HG02610 (cell line): ENCODE measurements around the gene IFIT2.
"Not testable (repeated sequence)": the region's sequence is repeated elsewhere in the genome, so short reads cannot be mapped to it uniquely, and the experiment has no call there.

Source experiments
- ATAC-seq: cut with Tn5 transposase; IDR thresholded peaks from one replicate; pipeline ENCODE4 v1.9.1; 2021; ENCODE audit warnings: mild to moderate bottlenecking, moderate library complexity; ENCODE audit not compliant: unreplicated experiment

Gene IFIT2

GRCh38 chr10:89306434-89307268 is 4.8 kb downstream of the IFIT2 start:
- no peak for ATAC-seq

GRCh38 chr10:89307269-89307577 is 5.4 kb downstream of the IFIT2 start:
- ATAC-seq = no peak

DNA sequence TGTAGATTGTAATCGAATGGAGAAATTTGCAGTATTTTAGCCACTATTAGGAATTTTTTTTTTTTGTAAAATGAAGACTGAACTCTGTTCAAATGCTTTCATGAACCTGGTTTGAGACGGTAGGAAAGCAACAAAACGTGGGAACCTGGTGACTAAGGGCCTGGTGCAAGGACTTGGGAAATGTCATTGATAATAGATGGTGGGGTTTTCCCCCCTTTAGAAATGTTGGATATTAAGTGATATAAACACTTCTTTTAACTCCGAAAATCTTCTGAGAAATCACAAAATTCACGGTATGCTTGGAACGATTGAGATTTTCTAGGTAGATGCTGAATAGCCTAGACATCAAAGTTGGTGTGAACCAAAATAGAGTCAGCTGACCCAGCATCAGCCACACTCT is 6.4 kb downstream of the IFIT2 start:
- no peak for ATAC-seq

- ATAC-seq = no peak
Observed at GRCh38 chr10:89308736-89309135, 6.9 kb downstream of the IFIT2 start.

DNA sequence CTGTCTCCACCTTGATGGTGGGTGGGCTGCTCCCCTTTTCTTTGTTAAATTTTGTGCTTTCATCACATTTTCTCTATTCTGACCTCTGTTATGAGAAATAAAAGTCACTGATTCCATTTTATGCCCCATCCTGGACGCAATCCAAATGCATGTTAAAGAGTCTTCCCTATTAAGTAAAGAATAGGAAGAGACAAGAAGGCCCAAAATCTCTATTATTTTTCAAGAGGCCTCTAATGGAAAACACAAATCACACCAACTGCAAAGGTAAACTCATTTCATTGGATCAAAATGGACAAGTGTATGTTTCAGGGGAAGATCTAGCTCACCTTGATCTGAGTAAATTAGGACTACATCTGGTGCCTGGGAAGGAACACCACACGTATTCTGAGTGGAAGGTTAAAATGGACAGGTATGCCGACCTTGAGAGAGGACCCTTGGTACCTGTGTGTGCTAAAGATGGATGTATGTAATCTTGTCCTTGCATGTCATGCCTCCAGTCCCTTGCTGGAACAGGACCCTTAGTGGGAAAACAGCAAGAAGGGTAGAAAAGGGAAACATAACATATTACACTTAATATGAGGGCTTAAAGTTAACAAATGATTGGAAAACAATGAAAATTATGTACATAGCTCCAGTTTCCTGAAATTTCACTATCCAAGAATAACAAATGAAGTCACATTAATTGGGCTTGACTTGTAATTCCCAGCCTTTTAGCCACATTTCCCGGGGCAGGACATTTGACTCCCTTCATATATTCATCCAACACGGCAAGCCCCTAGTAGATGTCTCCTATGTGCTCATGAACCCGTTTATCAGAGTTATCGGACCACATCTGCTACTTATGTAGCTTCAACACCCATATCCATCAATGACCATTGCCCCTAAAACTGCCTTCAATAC is 7.6 kb downstream of the IFIT2 start:
- ATAC-seq = no peak

- ATAC-seq = no peak
Observed at GRCh38 chr10:89310056-89310893, 8.4 kb downstream of the IFIT2 start.

DNA sequence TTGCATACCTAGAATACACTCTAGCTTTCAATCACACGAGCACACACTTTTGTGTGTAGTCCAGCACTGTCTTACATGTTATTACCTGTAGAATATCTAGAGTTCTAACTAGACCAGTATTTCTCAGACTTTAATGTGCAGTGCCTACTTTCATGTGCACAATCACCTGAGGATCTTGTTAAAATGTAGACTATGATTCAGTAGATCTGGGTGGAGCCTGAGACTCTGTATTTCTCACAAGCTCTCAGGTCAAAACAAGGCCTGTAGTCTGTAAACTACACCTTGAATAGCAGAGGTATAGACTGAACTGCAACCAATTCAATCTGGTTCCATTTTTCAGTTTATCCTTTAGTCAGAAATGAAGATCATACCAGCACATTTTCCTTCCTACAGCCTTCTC is 11.1 kb downstream of the IFIT2 start:
- ATAC-seq = no peak

DNA sequence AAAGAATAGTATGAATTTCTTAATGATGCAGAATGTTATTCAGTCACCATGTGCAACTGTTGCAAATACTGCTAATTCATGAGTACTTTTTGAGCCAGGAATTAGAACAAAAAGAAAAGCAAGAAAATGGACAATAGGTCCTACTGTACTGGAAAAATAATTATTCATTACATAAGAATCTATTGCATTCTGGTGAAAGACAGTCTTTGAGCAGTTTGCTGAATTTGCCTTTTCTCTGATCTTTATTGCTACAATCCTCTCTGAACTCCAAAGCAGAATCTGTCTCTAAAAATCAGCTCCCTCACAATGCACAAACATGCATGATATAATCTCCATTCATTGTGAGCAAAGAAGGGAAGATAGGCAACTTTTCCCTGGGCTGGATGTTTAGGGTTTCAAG is 12.8 kb downstream of the IFIT2 start:
- ATAC-seq = no peak

DNA sequence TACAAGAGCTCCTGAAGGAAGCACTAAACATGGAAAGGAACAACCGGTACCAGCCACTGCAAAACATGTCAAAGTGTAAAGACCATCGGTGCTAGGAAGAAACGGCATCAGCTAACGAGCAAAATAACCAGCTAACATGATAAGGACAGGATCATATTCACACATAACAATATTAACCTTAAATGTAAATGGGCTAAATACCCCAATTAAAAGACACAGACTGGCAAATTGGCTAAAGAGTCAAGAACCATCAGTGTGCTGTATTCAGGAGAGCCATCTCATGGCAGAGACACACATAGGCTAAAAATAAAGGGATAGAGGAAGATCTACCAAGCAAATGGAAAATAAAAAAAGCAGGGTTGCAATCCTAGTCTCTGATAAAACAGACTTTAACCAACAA is 16.2 kb downstream of the IFIT2 start:
- not testable (repeated sequence) for ATAC-seq

DNA sequence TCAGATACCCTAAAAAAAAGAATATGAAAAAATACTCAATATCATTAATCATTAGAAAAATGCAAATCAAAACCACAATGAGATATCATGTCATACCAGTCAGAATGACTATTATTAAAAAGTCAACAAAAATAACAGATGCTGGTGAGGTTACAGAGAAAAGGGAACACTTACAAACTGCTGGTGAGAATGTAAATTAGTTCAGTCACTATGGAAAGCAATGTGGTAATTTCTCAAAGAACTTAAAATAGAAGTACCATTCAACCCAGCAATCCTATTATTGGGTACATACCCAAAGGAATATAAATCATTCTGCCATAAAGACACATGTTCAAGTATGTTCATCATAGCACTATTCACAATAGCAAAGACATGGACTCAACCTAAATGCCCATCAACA is 23.2 kb downstream of the IFIT2 start:
- not testable (repeated sequence) for ATAC-seq

DNA sequence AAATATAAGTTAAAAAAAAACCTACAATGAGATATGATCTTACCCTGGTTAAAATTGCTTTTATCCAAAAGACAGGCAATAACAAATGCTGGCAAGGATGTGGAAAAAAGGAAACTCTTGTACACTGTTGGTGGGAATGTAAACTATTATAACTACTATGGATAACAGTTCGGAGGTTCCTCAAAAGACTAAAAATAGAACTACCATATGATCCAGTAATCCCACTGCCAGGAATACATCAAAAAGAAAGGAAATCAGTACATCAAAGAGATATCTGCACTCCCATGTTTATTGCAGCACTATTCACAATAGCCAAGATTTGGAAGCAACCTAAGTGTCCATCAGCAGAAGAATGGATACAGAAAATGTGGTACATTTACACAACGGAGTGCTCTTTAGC is 24.0 kb downstream of the IFIT2 start:
- ATAC-seq = not testable (repeated sequence)

GRCh38 chr10:89327803-89328441 is 26.1 kb downstream of the IFIT2 start, which contains the start of gene IFIT3:
Gene IFIT3, plus strand, starts transcription at chr10:89327997. Its CDS starts 77 bp downstream, at chr10:89328074.
- peak; percentile 44 for ATAC-seq

DNA sequence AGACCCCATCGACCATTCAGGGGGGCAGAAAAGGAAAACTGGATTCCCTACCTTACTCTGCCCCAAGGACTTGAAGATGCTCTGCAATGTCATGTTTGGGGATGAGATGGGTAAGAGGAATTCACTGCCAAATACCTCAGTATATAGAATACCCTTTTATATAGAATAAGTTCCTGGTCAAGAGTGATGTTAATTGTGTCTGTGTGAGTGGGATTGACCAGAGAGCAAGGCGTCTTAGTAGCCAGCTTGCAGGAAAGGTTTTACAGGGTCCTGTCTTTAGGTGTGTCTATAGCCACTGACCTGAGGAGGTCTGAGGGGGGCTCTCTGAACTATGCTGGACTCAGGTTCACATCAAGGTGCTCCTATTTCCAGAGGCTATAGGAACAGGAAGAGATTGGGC is 27.3 kb downstream of the IFIT2 start:
- ATAC-seq = no peak

DNA sequence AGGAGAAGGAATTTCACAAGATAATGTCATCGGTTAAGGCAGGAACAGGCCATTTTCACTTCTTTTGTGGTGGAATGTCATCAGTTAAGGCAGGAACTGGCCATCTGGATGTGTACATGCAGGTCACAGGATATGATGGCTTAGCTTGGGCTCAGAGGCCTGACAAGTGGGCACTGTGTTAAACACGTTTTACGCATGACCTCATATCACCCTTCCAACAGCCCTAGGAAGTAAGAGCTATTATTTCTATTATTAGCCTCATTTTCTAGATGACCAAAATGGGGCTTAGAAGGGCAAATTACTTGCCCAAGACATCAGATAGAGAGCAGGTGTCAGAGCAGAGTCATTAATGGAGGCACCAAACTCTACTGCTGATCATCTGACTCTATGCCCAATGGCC is 28.2 kb downstream of the IFIT2 start:
- not testable (repeated sequence) for ATAC-seq

DNA sequence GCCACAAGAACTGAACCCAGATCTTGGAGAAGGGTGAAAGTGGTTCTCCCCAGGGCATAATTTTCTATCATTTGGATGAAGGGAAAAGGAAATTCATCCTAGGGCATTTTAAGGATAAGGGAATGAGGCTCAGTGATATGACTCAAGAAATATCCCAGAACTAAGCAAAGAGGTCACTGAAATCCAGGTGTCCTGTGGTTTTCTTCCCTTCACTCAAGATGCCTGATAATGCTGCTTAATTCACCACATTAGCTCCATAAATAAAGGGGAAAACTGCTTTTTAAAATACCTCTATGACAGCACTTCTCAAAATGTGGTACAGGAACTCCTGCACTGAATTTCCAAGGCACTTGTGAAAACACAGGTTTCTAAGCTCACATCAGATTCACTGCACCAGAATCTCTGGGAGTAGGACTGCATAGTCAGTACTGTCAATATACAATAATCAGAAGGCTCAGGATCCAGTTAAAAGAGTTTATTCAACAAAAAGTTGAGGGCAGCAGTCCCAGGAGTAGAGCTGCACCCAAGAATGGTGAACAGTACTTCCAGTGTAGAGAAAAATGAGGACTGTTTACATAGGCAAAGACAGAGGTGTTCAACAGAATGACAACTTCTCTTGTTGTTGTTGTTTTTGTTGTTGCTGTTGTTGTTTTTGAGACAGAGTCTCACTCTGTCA is 28.8 kb downstream of the IFIT2 start:
- ATAC-seq = no peak

DNA sequence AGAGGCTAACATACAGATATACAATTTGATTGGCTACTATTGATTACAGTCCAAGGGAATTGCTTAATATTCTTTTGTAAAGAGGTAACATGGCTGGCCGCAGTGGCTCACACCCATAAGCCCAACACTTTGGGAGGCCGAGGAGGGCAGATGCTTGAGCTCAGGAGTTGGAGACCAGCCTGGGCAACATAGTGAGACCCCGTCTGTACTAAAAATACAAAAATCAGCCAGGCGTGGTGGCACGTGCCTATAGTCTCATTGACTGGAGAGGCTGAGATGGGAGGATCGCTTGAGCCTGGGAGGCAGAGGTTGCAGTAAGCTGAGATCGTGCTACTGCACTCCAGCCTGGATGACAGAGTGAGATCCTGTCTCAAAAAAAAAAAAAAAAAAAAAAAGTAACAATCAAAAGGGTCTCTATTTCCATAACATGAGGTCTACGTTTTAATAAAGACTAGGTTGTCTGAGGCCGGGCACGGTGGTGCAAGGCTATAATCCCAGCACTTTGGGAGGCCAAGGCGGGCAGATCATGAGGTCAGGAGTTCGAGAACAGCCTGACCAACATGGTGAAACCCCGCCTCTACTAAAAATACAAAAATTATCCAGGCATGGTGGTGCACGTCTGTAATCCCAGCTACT is 29.8 kb downstream of the IFIT2 start:
- ATAC-seq = not testable (repeated sequence)

DNA sequence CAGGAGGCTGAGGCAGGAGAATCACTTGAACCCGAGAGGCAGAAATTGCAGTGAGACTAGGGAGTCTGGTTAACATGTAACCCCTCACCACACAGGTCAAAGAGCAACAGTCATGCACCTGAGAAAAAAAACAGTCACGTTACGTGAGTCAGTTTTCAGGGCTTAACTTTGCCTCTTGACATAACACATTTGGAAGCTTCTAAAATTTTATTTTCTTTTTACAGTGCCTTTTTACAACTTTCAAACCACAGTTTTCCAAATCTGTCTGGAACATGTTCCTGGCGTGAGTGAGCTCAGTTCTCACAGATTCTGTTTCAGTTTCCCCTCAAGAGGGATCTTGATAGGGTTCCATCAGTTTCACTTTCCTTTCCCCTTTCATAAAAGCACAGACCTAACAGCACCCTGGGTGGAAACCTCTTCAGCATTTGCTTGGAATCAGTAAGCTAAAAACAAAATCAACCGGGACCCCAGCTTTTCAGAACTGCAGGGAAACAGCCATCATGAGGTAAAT is 30.3 kb downstream of the IFIT2 start:
- peak; percentile 40 for ATAC-seq

- no peak for ATAC-seq
Observed at GRCh38 chr10:89335226-89335625, 33.4 kb downstream of the IFIT2 start.

- no peak for ATAC-seq
Observed at GRCh38 chr10:89336241-89336640, 34.4 kb downstream of the IFIT2 start.
